PC-9 (cell line): ENCODE measurements around the gene ZNF710. TPM values are rescaled to one million over a fixed set of nuclear protein-coding genes. Genes with fewer than 3 reads are reported as not detected.

Experiments used
- BruUV-seq: library from RNA; stranded (reverse); fragments of 400-500 nt; replicated peaks from 2 replicates; lab custom pipeline; 2021; lab: Mats Ljungman, UMichigan
- CTCF ChIA-PET: fragments of 300-600 bp; sonication (Branson Sonifier 250); formaldehyde crosslinking; loops from one replicate; lab custom pipeline; 2022; ENCODE audit warnings: antibody characterized with exemption; lab: Charles Lee
- POLR2A ChIA-PET: fragments of 300-600 bp; sonication (Branson Sonifier 250); formaldehyde crosslinking; loops from one replicate; lab custom pipeline; 2022; ENCODE audit warnings: antibody characterized with exemption; ENCODE audit not compliant: unreplicated experiment; lab: Charles Lee
- DNase-seq, 2 experiments: peaks; one replicate each; pipeline versions ENCODE4 v3.0.0 to v3.0.0-alpha.2; 2015 to 2022; ENCODE audit warnings: mixed read lengths in 1 of 2
- H2AFZ ChIP-seq: fragments of 200-600 bp; sonication (generic); 2 replicates; pipeline ENCODE4 v1.8.1; 2017; ENCODE audit warnings: antibody characterized with exemption
- H3F3A ChIP-seq: fragments of 200-600 bp; sonication (generic); 2 replicates; pipeline ENCODE4 v1.8.1; 2017; ENCODE audit warnings: antibody characterized with exemption, mild to moderate bottlenecking, low read depth; ENCODE audit not compliant: insufficient read depth
- H3K27ac ChIP-seq: fragments of 200-600 bp; sonication (generic); 2 replicates; pipeline ENCODE4 v1.6.1; 2016; ENCODE audit warnings: mixed run types
- H3K27me3 ChIP-seq: fragments of 200-600 bp; sonication (generic); 2 replicates; pipeline ENCODE4 v1.6.1; 2016; ENCODE audit warnings: low read depth, mixed run types; ENCODE audit not compliant: insufficient read depth
- H3K36me3 ChIP-seq: fragments of 200-600 bp; sonication (generic); 2 replicates; pipeline ENCODE4 v1.6.1; 2016; ENCODE audit warnings: low read depth, mixed run types
- H3K4me1 ChIP-seq: fragments of 200-600 bp; sonication (generic); replicated peaks from 2 replicates; pipeline ENCODE4 v1.6.1; 2016; ENCODE audit warnings: mixed run types; ENCODE audit not compliant: insufficient read depth
- H3K4me2 ChIP-seq: fragments of 200-600 bp; sonication (generic); 2 replicates; pipeline ENCODE4 v1.6.1; 2017; ENCODE audit warnings: mixed run types
- H3K4me3 ChIP-seq: fragments of 200-600 bp; sonication (generic); 2 replicates; pipeline ENCODE4 v1.6.1; 2016; ENCODE audit warnings: mixed run types
- H3K79me2 ChIP-seq: fragments of 200-600 bp; sonication (generic); 2 replicates; pipeline ENCODE4 v1.6.1; 2017; ENCODE audit warnings: low read depth, mixed run types
- H3K9me2 ChIP-seq: fragments of 200-600 bp; sonication (generic); 2 replicates; pipeline ENCODE4 v1.8.1; 2017; ENCODE audit warnings: mild to moderate bottlenecking; ENCODE audit not compliant: insufficient read depth
- H3K9me3 ChIP-seq: fragments of 200-600 bp; sonication (generic); 2 replicates; pipeline ENCODE4 v1.8.1; 2016; ENCODE audit warnings: low read depth; ENCODE audit not compliant: insufficient read depth
- H4K20me1 ChIP-seq: fragments of 200-600 bp; sonication (generic); 2 replicates; pipeline ENCODE4 v1.8.1; 2017; ENCODE audit not compliant: insufficient read depth
- EZH2 ChIP-seq: fragments of 200-600 bp; sonication (generic); IDR thresholded peaks from 2 replicates; pipeline ENCODE4 v1.8.0; 2017; ENCODE audit warnings: antibody characterized with exemption, low read depth
- intact Hi-C: fragments of 100-400 bp; cut with micrococcal nuclease; formaldehyde crosslinking; loops from one replicate; pipeline ENCODE4 v1.10.0; 2022; ENCODE audit not compliant: unreplicated experiment
- total RNA-seq: library from RNA; stranded (reverse); gene quantifications from 2 replicates; pipeline ENCODE4 v1.2.3, GENCODE V29; 2021
- TF ChIP-seq, protein P1 (sequence below): fragments of 200-600 bp; sonication (generic); conservative IDR thresholded peaks from 2 replicates; pipeline ENCODE4 v1.6.1; 2017; ENCODE audit warnings: mixed run types, antibody characterized with exemption, mild to moderate bottlenecking, moderate library complexity

ZNF710 gene
- total RNA-seq, 1 experiment from 2014 or later, result 23.4 TPM

DNA sequence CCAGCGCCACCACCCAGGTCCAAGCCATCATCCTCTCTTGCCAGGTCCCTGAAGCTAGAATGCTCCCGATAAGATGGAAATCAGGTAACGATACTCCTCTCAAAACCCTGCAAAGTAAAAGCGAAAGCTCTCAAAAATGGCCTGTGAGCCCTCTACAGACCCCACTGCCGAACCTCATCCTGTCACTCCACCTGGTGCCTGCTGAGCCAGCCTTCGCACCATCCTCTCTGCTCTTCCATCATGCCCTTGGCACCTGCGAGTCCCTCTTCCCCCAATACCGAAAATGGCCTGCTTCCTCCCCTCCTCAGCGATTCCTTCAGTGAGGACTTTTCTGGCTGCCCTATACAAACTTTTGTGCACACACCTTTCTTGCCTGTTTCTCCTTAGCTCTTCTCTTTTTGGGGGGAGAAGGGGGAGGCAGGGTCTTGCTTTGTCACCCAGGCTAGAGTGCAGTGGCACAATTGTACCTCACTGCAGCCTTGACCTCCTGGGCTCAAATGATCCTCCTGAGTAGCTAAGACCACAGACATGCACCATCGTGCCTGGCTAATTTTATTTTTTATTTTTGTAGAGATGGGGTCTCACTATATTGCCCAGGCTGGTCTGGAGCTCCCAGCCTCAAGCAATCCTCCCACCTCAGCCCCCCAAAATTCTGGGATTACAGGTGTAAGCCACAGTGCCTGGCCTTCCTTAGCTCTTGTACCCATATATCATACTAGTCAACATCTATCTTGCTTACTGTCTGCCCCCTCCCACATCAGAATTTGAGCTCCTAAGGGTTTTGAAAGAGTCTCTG is 98.1 kb downstream of the ZNF710 start:
- DNase-seq, result no peak
- Histone ChIP-seq H3K36me3 (no peaks in the 10 kb centered on the region), H3K4me1 (peaks cover 86% of the 10 kb centered on the region), H3K27me3 (no peaks in the 10 kb centered on the region), H3K9me2 (no peaks in the 10 kb centered on the region), H2AFZ (no peak overlapping the region), H3K79me2 (peaks cover 52% of the 10 kb centered on the region), H4K20me1 (peaks cover 4% of the 10 kb centered on the region; the same call in 1 of the 2 replicates), H3K4me2 (peak overlapping the region; percentile 84), H3F3A (peaks cover 60% of the 10 kb centered on the region), H3K9me3 (no peaks in the 10 kb centered on the region), H3K27ac (peak overlapping the region; percentile 60; the same call in 1 of the 2 replicates), H3K4me3 (no peak overlapping the region)
- no TSS peak for BruUV-seq
- POLR2A ChIA-PET, result no interaction called here
- intact Hi-C loops, result loop anchor here (5.0 kb wide), 1 partner anchor 53 kb away; no protein-coding TSS in a partner anchor
- CTCF ChIA-PET, result interaction anchor here (0.7 kb wide), 1 partner anchor 16 kb away, joined by 4 read pairs; no protein-coding TSS in a partner anchor
- TF ChIP-seq EZH2, result no peak
- TF ChIP-seq, protein P1, sequence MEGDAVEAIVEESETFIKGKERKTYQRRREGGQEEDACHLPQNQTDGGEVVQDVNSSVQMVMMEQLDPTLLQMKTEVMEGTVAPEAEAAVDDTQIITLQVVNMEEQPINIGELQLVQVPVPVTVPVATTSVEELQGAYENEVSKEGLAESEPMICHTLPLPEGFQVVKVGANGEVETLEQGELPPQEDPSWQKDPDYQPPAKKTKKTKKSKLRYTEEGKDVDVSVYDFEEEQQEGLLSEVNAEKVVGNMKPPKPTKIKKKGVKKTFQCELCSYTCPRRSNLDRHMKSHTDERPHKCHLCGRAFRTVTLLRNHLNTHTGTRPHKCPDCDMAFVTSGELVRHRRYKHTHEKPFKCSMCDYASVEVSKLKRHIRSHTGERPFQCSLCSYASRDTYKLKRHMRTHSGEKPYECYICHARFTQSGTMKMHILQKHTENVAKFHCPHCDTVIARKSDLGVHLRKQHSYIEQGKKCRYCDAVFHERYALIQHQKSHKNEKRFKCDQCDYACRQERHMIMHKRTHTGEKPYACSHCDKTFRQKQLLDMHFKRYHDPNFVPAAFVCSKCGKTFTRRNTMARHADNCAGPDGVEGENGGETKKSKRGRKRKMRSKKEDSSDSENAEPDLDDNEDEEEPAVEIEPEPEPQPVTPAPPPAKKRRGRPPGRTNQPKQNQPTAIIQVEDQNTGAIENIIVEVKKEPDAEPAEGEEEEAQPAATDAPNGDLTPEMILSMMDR, result no peak

DNA sequence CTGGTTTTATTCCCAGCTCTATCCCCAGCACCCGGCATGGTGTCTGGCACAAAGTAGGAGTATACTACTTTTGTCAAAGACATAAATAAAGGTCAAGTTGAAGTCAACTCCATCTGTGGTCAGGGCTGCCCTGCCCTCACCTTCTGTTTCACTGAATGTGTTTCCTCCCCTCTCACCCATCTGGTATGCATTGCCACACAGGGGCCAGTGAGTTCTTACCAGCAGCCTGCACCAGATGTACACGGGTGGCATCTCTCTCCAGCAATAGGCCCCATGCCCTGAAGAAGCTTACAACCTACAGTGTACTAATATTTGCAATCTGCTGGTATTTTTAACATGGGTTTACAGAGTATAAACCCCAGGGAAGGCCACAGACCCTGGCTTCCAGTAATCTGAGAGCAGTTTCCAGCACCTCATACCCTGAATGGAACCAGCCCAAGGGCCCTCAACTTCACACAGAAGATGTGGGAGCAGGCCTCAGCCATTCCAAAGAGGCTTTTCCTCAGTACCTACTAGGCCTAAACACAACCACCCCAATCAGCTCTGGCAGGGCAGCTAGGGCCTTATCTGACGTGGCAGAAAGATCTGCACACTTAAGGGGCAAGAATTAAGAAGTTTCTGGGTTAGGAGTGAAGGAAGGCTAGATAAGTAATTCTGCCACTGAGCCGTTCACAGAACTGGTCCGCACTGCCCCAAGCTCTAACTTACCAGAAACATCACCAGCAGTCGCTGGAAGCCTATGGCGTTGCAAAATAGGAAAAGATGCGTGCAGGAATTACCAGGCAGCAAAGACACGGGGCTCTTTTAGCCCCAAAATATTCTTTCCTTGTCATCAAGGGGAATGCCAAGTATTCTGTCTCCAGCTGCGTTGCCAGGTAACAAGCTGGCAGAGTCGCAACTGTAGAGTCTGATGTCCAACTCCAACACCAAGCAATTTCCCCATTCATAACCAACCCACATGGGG is 99.0 kb downstream of the ZNF710 start:
- Histone ChIP-seq H4K20me1 (peaks cover 4% of the 10 kb centered on the region; the same call in 1 of the 2 replicates), H3K9me2 (no peaks in the 10 kb centered on the region), H3K4me2 (peak overlapping the region; percentile 84), H3K27me3 (no peaks in the 10 kb centered on the region), H2AFZ (no peak overlapping the region), H3K36me3 (no peaks in the 10 kb centered on the region), H3K79me2 (peaks cover 48% of the 10 kb centered on the region), H3F3A (peaks cover 59% of the 10 kb centered on the region), H3K27ac (peak overlapping the region; percentile 48), H3K9me3 (no peaks in the 10 kb centered on the region), H3K4me1 (peaks cover 89% of the 10 kb centered on the region), H3K4me3 (no peak overlapping the region; the same call in 1 of the 2 replicates)
- POLR2A ChIA-PET, result no interaction called here
- CTCF ChIA-PET, result interaction anchor here (0.7 kb wide), 2 partner anchors 17 to 332 kb away, joined by 4 to 7 read pairs; no protein-coding TSS in a partner anchor
- BruUV-seq, result no TSS peak
- no peak for TF ChIP-seq EZH2
- TF ChIP-seq, protein P1, result no peak
- DNase-seq, result peak; percentile 53 to 78
- intact Hi-C loops, result loop anchor here (5.0 kb wide), 4 partner anchors 42 to 832 kb away; partner anchors contain the start of gene HDDC3
